ENCODE results near the gene EYA3. TPM values are rescaled to one million over a fixed set of nuclear protein-coding genes. Genes with fewer than 3 reads are reported as not detected.

The EYA3 gene
- total RNA-seq, 1 donor: 21.9 TPM

GRCh38 chr1:27990920-27991537 lies 97.4 kb downstream of the EYA3 start:
- H3K4me3 ChIP-seq (ENCODE audit: low read depth, low read length): no peak overlapping the region
- TF ChIP-seq CTCF (IDR thresholded peaks at IDR 0.05; ENCODE audit: insufficient read depth, low read length): no peak
- peak; percentile 40 for DNase-seq (ENCODE audit: low read depth)

- no peak for DNase-seq (ENCODE audit: low read depth)
- no peak overlapping the region for H3K4me3 ChIP-seq (ENCODE audit: low read depth, low read length)
- no peak for TF ChIP-seq CTCF (IDR thresholded peaks at IDR 0.05; ENCODE audit: insufficient read depth, low read length)
These were observed 107.3 kb downstream of the EYA3 start for GRCh38 chr1:27981145-27981544.

- DNase-seq (ENCODE audit: low read depth): peak; percentile 14
- TF ChIP-seq CTCF (IDR thresholded peaks at IDR 0.05; ENCODE audit: insufficient read depth, low read length): no peak
- no peak overlapping the region for H3K4me3 ChIP-seq (ENCODE audit: low read depth, low read length)
These were observed 108.1 kb downstream of the EYA3 start for GRCh38 chr1:27980216-27980845.

- DNase-seq (ENCODE audit: low read depth): no peak
- no peak for TF ChIP-seq CTCF (IDR thresholded peaks at IDR 0.05; ENCODE audit: insufficient read depth, low read length)
- no peak overlapping the region for H3K4me3 ChIP-seq (ENCODE audit: low read depth, low read length)
These were observed 108.6 kb downstream of the EYA3 start for GRCh38 chr1:27979859-27980201.

- no peak overlapping the region for H3K4me3 ChIP-seq (ENCODE audit: low read depth, low read length)
- peak; percentile 87 for DNase-seq (ENCODE audit: low read depth)
- TF ChIP-seq CTCF (IDR thresholded peaks at IDR 0.05; ENCODE audit: insufficient read depth, low read length): peak; percentile 54
These were observed 109.1 kb downstream of the EYA3 start for GRCh38 chr1:27979151-27979858.

GRCh38 chr1:27974417-27974781 lies 114.0 kb downstream of the EYA3 start:
- no peak for DNase-seq (ENCODE audit: low read depth)
- TF ChIP-seq CTCF (IDR thresholded peaks at IDR 0.05; ENCODE audit: insufficient read depth, low read length): no peak
- no peak overlapping the region for H3K4me3 ChIP-seq (ENCODE audit: low read depth, low read length)

All from fibroblast of the aortic adventitia (primary cell).